PC-3 (cell line): ENCODE results near the gene TNFRSF4.

Experiments
- EZH2 ChIP-seq: fragments of 300-600 bp; sonication (generic); IDR thresholded peaks from one replicate; pipeline ENCODE4 v1.6.1; 2017; ENCODE audit warnings: antibody characterized with exemption, mild to moderate bottlenecking, low read length; ENCODE audit not compliant: unreplicated experiment
- EZH2phosphoT487 ChIP-seq: fragments of 300-600 bp; sonication (generic); IDR thresholded peaks from 2 replicates; pipeline ENCODE4 v1.6.1; 2018; ENCODE audit warnings: mild to moderate bottlenecking, antibody characterized with exemption, low read length, borderline replicate concordance
- TF ChIP-seq, protein P1 (sequence below): fragments of 300-600 bp; sonication (generic); conservative IDR thresholded peaks from 2 replicates; pipeline ENCODE4 v1.5.1; 2017; ENCODE audit warnings: antibody characterized with exemption, low read depth, mild to moderate bottlenecking, low read length

DNA sequence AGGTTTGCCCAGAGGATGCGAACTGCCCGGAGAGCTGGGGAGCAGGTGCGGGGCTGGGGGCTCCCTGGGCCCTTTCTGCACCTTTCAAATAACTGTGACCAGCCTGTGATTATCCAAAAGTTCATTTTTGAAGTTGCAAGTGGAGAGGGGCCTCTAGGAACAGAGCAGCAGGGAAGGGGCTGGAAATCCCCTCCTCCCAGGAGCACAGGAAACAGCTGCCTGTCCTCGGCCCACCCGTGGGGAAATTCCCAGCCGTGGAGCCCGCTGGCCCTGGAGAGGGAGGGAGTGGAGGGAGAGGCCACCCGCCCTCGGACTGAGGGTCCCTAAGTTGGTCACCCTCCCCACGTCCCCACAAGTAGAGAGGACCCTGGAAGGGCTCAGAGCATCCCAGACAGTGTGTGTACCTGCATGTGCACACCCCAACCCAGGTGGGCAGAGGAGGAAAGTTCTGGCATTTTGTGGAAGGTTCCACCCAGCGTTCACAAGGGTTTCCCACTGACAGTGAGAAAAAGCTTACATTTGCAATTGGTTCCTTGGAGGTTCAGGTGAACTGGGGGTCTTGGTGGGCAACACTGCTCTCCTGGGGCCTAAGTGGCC, 1.2 kb upstream of the TNFRSF4 start:
- TF ChIP-seq, protein P1, sequence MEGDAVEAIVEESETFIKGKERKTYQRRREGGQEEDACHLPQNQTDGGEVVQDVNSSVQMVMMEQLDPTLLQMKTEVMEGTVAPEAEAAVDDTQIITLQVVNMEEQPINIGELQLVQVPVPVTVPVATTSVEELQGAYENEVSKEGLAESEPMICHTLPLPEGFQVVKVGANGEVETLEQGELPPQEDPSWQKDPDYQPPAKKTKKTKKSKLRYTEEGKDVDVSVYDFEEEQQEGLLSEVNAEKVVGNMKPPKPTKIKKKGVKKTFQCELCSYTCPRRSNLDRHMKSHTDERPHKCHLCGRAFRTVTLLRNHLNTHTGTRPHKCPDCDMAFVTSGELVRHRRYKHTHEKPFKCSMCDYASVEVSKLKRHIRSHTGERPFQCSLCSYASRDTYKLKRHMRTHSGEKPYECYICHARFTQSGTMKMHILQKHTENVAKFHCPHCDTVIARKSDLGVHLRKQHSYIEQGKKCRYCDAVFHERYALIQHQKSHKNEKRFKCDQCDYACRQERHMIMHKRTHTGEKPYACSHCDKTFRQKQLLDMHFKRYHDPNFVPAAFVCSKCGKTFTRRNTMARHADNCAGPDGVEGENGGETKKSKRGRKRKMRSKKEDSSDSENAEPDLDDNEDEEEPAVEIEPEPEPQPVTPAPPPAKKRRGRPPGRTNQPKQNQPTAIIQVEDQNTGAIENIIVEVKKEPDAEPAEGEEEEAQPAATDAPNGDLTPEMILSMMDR: no peak
- TF ChIP-seq EZH2phosphoT487 (no peak), EZH2 (no peak)
